ENCODE measurements around the gene FRZB. TPM values are rescaled to one million over a fixed set of nuclear protein-coding genes. Genes with fewer than 3 reads are reported as not detected.

FRZB gene
- total and polyA plus RNA-seq, 9 of the 15 experiments (the other 6 are each of a cell fraction or from before 2014, with no cell fraction given): 0.01 to 0.05 (median 0.03) TPM; not detected in 6

- ChIA-PET CTCF (ENCODE audit: low intra/inter-chr PET ratio) (no interaction called here), POLR2A (interaction anchor here (1.0 to 1.5 kb wide), 3 partner anchors 11 to 15 kb away, joined by 3 read pairs; no protein-coding TSS in a partner anchor)
- Histone ChIP-seq H2AFZ (ENCODE audit: low read depth, low read length) (no peak overlapping the region), H3K4me3 (no peak overlapping the region), H3K79me2 (ENCODE audit: control insufficient read depth, insufficient read depth, low read length) (no peaks in the 10 kb centered on the region), H3K9me1 (ENCODE audit: control insufficient read depth, insufficient read depth, low read length) (no peaks in the 10 kb centered on the region), H3K4me1 (replicated peaks in 1 of 2; ENCODE audit: control insufficient read depth in 2 of 2, insufficient read depth in 2 of 2, low read length in 2 of 2) (no peaks in the 10 kb centered on the region), H4K20me1 (replicated peaks; ENCODE audit: control insufficient read depth, insufficient read depth, low read length) (no peaks in the 10 kb centered on the region), H3K4me2 (ENCODE audit: insufficient read depth, low read length) (no peak overlapping the region), H3K9ac (ENCODE audit: insufficient read depth in 1 of 2, low read depth in 2 of 2, low read length in 2 of 2) (no peak overlapping the region), H3K27ac (ENCODE audit: extremely low read depth, low read depth, low read length) (no peak overlapping the region), H3K27me3 (ENCODE audit: control insufficient read depth in 2 of 2, insufficient read depth in 2 of 2, low read length in 2 of 2) (peaks cover 27 to 31% of the 10 kb centered on the region in 2 experiments), H3K9me3 (replicated peaks; ENCODE audit: control insufficient read depth, insufficient read depth, low read depth, low read length) (no peaks in the 10 kb centered on the region), H3K36me3 (ENCODE audit: control insufficient read depth, insufficient read depth, low read length) (no peaks in the 10 kb centered on the region)
- ATAC-seq (no peak), FAIRE-seq (no peak), DNase-seq (ENCODE audit: extremely low read depth in 1 of 4, low spot score in 3 of 4) (no peak)
- in situ Hi-C loops (cut with MboI) (no loop called here), intact Hi-C loops (cut with micrococcal nuclease) (no loop called here)
- TF ChIP-seq STAT5A (IDR thresholded peaks at IDR 0.05; ENCODE audit: borderline replicate concordance, low read length) (no peak), FOXK1 (CRISPR knock-in tag; IDR thresholded peaks at IDR 0.05; ENCODE audit: borderline replicate concordance) (no peak), HCFC1 (IDR thresholded peaks at IDR 0.05; ENCODE audit: low read depth, low read length) (no peak)
- TF ChIP-seq, protein P1, sequence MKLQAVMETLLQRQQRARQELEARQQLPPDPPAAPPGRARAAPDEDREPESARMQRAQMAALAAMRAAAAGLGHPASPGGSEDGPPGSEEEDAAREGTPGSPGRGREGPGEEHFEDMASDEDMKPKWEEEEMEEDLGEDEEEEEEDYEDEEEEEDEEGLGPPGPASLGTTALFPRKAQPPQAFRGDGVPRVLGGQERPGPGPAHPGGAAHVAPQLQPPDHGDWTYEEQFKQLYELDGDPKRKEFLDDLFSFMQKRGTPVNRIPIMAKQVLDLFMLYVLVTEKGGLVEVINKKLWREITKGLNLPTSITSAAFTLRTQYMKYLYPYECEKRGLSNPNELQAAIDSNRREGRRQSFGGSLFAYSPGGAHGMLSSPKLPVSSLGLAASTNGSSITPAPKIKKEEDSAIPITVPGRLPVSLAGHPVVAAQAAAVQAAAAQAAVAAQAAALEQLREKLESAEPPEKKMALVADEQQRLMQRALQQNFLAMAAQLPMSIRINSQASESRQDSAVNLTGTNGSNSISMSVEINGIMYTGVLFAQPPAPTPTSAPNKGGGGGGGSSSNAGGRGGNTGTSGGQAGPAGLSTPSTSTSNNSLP (IDR thresholded peaks at IDR 0.05; ENCODE audit: borderline replicate concordance, low read depth, low read length): no peak
- WGBS (ENCODE audit: insufficient coverage, low coverage, missing lambda C conversion rate): 2% methylated on average over 3 of the region's 3 CpGs
- BruUV-seq (replicated peaks): no TSS peak
Observed at GRCh38 chr2:182807319-182807718, 59.1 kb downstream of the FRZB start.

DNA sequence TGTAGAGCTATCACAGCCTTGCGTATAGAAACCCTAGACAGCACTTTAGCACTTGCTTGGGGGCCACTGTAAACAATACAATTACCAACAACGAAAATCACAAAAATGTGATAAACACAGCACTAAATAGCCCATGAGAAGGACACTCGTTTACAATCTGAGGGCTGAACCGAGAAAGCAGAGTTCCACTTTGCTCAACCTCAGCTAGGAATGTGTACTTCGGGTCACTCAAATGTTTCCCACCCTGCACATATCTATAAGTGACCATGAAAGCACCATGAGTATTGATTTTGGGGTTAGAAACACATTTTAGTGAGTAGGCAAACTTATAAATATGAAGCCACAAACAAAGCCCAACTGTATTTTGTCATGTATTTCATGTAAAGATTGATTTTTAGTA lies 62.3 kb downstream of the FRZB start:
- Histone ChIP-seq H3K4me1 (replicated peaks in 1 of 2; ENCODE audit: control insufficient read depth in 2 of 2, insufficient read depth in 2 of 2, low read length in 2 of 2) (no peaks in the 10 kb centered on the region), H3K9me3 (replicated peaks; ENCODE audit: control insufficient read depth, insufficient read depth, low read depth, low read length) (no peaks in the 10 kb centered on the region), H3K36me3 (ENCODE audit: control insufficient read depth, insufficient read depth, low read length) (no peaks in the 10 kb centered on the region), H3K4me2 (ENCODE audit: insufficient read depth, low read length) (no peak overlapping the region), H3K79me2 (ENCODE audit: control insufficient read depth, insufficient read depth, low read length) (no peaks in the 10 kb centered on the region), H3K9me1 (ENCODE audit: control insufficient read depth, insufficient read depth, low read length) (no peaks in the 10 kb centered on the region), H2AFZ (ENCODE audit: low read depth, low read length) (no peak overlapping the region), H3K27ac (ENCODE audit: extremely low read depth, low read depth, low read length) (no peak overlapping the region), H3K9ac (ENCODE audit: insufficient read depth in 1 of 2, low read depth in 2 of 2, low read length in 2 of 2) (no peak overlapping the region), H3K4me3 (no peak overlapping the region), H4K20me1 (replicated peaks; ENCODE audit: control insufficient read depth, insufficient read depth, low read length) (no peaks in the 10 kb centered on the region), H3K27me3 (ENCODE audit: control insufficient read depth in 2 of 2, insufficient read depth in 2 of 2, low read length in 2 of 2) (peaks cover 18 to 19% of the 10 kb centered on the region in 2 experiments; a peak in 4 of 5 replicates)
- CTCF ChIA-PET (ENCODE audit: low intra/inter-chr PET ratio): no interaction called here
- POLR2A ChIA-PET: interaction anchor here (0.8 kb wide), 1 partner anchor 15 kb away, joined by 6 read pairs; no protein-coding TSS in a partner anchor
- in situ Hi-C loops (cut with MboI) (no loop called here), intact Hi-C loops (cut with micrococcal nuclease) (no loop called here)
- WGBS (ENCODE audit: insufficient coverage, low coverage, missing lambda C conversion rate): 1% methylated on average over 5 of the region's 5 CpGs
- TF ChIP-seq RAD21 (CRISPR knock-in tag; conservative IDR thresholded peaks at IDR 0.05 in 1 of 2, IDR thresholded peaks at IDR 0.05 in 1 of 2): no peak
- TF ChIP-seq CBX8 (IDR thresholded peaks at IDR 0.05; ENCODE audit: borderline replicate concordance, extremely low read depth, low read depth, low read length, poor library complexity, severe bottlenecking): peak; percentile 86
- TF ChIP-seq POLR2H (tag; IDR thresholded peaks at IDR 0.05; ENCODE audit: low read depth): no peak
- no peak for TF ChIP-seq ZNF316 (IDR thresholded peaks at IDR 0.05)
- BruUV-seq (replicated peaks): no TSS peak
- ATAC-seq (no peak), FAIRE-seq (no peak), DNase-seq (ENCODE audit: extremely low read depth in 1 of 4, low spot score in 3 of 4) (no peak)

Data from K562 (cell line).